GM23338 (cell line): Measurements from ENCODE around the gene P2RX7. TPM values are rescaled to one million over a fixed set of nuclear protein-coding genes. Genes with fewer than 3 reads are reported as not detected.

ENCODE experiments used
- ATAC-seq: fragments of 200-7000 bp; cut with Tn5 transposase; 3 replicates; pipeline ENCODE4 v1.9.1; 2020
- DNase-seq: peaks from one replicate; pipeline ENCODE4 v3.0.0-alpha.2; 2015; ENCODE audit warnings: low spot score
- H2AFZ ChIP-seq: fragments of 200-600 bp; sonication (generic); 2 replicates; pipeline ENCODE4 v1.8.0; 2016; ENCODE audit warnings: antibody characterized with exemption, mild to moderate bottlenecking, moderate library complexity
- H3F3A ChIP-seq: fragments of 200-600 bp; sonication (generic); replicated peaks from 2 replicates; pipeline ENCODE4 v1.8.0; 2017; ENCODE audit warnings: antibody characterized with exemption, mixed run types, low read depth
- H3K27ac ChIP-seq: fragments of 200-600 bp; sonication (generic); 2 replicates; pipeline ENCODE4 v1.6.1; 2016; ENCODE audit warnings: low read depth
- H3K27me3 ChIP-seq: fragments of 200-600 bp; sonication (generic); 2 replicates; pipeline ENCODE4 v1.8.0; 2016; ENCODE audit warnings: mild to moderate bottlenecking, mixed run types, moderate library complexity; ENCODE audit not compliant: insufficient read depth
- H3K36me3 ChIP-seq: fragments of 200-600 bp; sonication (generic); 2 replicates; pipeline ENCODE4 v1.8.0; 2016; ENCODE audit warnings: mild to moderate bottlenecking; ENCODE audit not compliant: insufficient read depth
- H3K4me1 ChIP-seq: fragments of 200-600 bp; sonication (generic); 2 replicates; pipeline ENCODE4 v1.8.0; 2016; ENCODE audit warnings: mild to moderate bottlenecking, moderate library complexity; ENCODE audit not compliant: insufficient read depth
- H3K4me2 ChIP-seq: fragments of 200-600 bp; sonication (generic); 2 replicates; pipeline ENCODE4 v1.7.1; 2017; ENCODE audit warnings: mixed run types
- H3K4me3 ChIP-seq: fragments of 200-600 bp; sonication (generic); 2 replicates; pipeline ENCODE4 v1.6.1; 2016; ENCODE audit warnings: mixed run types
- H3K79me2 ChIP-seq: fragments of 200-600 bp; sonication (generic); replicated peaks from 2 replicates; pipeline ENCODE4 v1.8.0; 2017; ENCODE audit warnings: mild to moderate bottlenecking; ENCODE audit not compliant: insufficient read depth
- H3K9me2 ChIP-seq: fragments of 200-600 bp; sonication (generic); 2 replicates; pipeline ENCODE4 v1.8.0; 2017; ENCODE audit not compliant: insufficient read depth
- H4K20me1 ChIP-seq: fragments of 200-600 bp; sonication (generic); replicated peaks from 2 replicates; pipeline ENCODE4 v1.8.0; 2017; ENCODE audit warnings: mild to moderate bottlenecking; ENCODE audit not compliant: insufficient read depth
- H3K27ac Mint-ChIP-seq: 2 replicates; pipeline ENCODE4 v1.8.0; 2020; ENCODE audit warnings: inconsistent platforms, mild to moderate bottlenecking, moderate library complexity, mixed read lengths
- H3K27me3 Mint-ChIP-seq: 3 replicates; pipeline ENCODE4 v1.8.0; 2022; ENCODE audit warnings: low read depth, mild to moderate bottlenecking, moderate library complexity, mixed read lengths, inconsistent platforms; ENCODE audit not compliant: insufficient read depth, poor library complexity
- H3K36me3 Mint-ChIP-seq: 3 replicates; pipeline ENCODE4 v1.8.0; 2021; ENCODE audit warnings: low read depth, mild to moderate bottlenecking, inconsistent platforms, moderate library complexity, mixed read lengths
- H3K4me1 Mint-ChIP-seq: 3 replicates; pipeline ENCODE4 v1.8.0; 2020; ENCODE audit warnings: mild to moderate bottlenecking, inconsistent platforms, mixed read lengths
- H3K4me3 Mint-ChIP-seq: 3 replicates; pipeline ENCODE4 v1.8.0; 2021; ENCODE audit warnings: moderate library complexity, mild to moderate bottlenecking, inconsistent platforms, mixed read lengths
- H3K9me3 Mint-ChIP-seq: 3 replicates; pipeline ENCODE4 v1.8.0; 2020; ENCODE audit warnings: moderate library complexity, mild to moderate bottlenecking, inconsistent platforms, mixed read lengths
- CREB1 ChIP-seq: fragments of 250-450 bp; sonication (Bioruptor Pico); IDR thresholded peaks from 2 replicates; pipeline ENCODE4 v1.5.0; 2020; ENCODE audit warnings: low read depth, mild to moderate bottlenecking, moderate library complexity
- EZH2 ChIP-seq: fragments of 200-600 bp; sonication (generic); IDR thresholded peaks from one replicate; pipeline ENCODE4 v1.8.0; 2017; ENCODE audit warnings: antibody characterized with exemption, mild to moderate bottlenecking, low read depth; ENCODE audit not compliant: unreplicated experiment
- EZH2phosphoT487 ChIP-seq: fragments of 200-600 bp; sonication (generic); IDR thresholded peaks from one replicate; pipeline ENCODE4 v1.8.1; 2018; ENCODE audit warnings: antibody characterized with exemption; ENCODE audit not compliant: unreplicated experiment
- JUNB ChIP-seq: IDR thresholded peaks from one replicate; pipeline ENCODE4 v1.6.1; 2016; ENCODE audit warnings: antibody characterized with exemption; ENCODE audit not compliant: unreplicated experiment
- NANOG ChIP-seq: IDR thresholded peaks from 2 replicates; pipeline ENCODE4 v1.6.1; 2016; ENCODE audit warnings: antibody characterized with exemption, borderline replicate concordance
- POLR2AphosphoS5 ChIP-seq: IDR thresholded peaks from 2 replicates; pipeline ENCODE4 v1.6.1; 2016; ENCODE audit warnings: antibody characterized with exemption, low read depth
- REST ChIP-seq: IDR thresholded peaks from one replicate; pipeline ENCODE4 v1.6.1; 2018; ENCODE audit warnings: antibody characterized with exemption; ENCODE audit not compliant: unreplicated experiment
- STAT1 ChIP-seq: IDR thresholded peaks from one replicate; pipeline ENCODE4 v1.6.1; 2016; ENCODE audit warnings: antibody characterized with exemption; ENCODE audit not compliant: unreplicated experiment
- ZNF114 ChIP-seq: fragments of 250-450 bp; sonication (Bioruptor Pico); IDR thresholded peaks from 2 replicates; pipeline ENCODE4 v1.5.0; 2020; ENCODE audit warnings: mild to moderate bottlenecking, moderate library complexity
- ZNF331 ChIP-seq: fragments of 250-450 bp; sonication (Bioruptor Pico); IDR thresholded peaks from 2 replicates; pipeline ENCODE4 v1.5.0; 2020; ENCODE audit warnings: low read depth, mild to moderate bottlenecking, moderate library complexity
- ZNF462 ChIP-seq: fragments of 250-450 bp; sonication (Bioruptor Pico); IDR thresholded peaks from 2 replicates; pipeline ENCODE4 v1.5.0; 2020; ENCODE audit warnings: mild to moderate bottlenecking, moderate library complexity
- polyA plus RNA-seq: library from polyadenylated mRNA; unstranded; fragments of >200 nt; fragmentation: Nextera tagmentation; extraction: Ambion mirVana; gene quantifications from 2 replicates; pipeline ENCODE4 v1.2.1, GENCODE V29; 2016
- total RNA-seq: library from RNA; depleted of rRNA; stranded (reverse); fragments of >200 nt; shearing (Covaris generic); gene quantifications from 2 replicates; pipeline ENCODE4 v1.2.3, GENCODE V29; 2014
- TF ChIP-seq, protein P1 (sequence below): IDR thresholded peaks from 2 replicates; pipeline ENCODE4 v1.6.1; 2016; ENCODE audit warnings: antibody characterized with exemption
- TF ChIP-seq, protein P2 (sequence below), 2 experiments: fragments of 200-600 bp in 1 of 2; sonication (generic) in 1 of 2; conservative IDR thresholded peaks; 2 replicates each; pipeline versions ENCODE4 v1.5.1 to v1.6.1; 2016 to 2017; ENCODE audit warnings: antibody characterized with exemption in 2 of 2, low read depth in 2 of 2, mild to moderate bottlenecking in 2 of 2, moderate library complexity in 1 of 2

Gene P2RX7
- total and polyA plus RNA-seq, 2 experiments from 2014 or later = 0.24 to 0.48 TPM

DNA sequence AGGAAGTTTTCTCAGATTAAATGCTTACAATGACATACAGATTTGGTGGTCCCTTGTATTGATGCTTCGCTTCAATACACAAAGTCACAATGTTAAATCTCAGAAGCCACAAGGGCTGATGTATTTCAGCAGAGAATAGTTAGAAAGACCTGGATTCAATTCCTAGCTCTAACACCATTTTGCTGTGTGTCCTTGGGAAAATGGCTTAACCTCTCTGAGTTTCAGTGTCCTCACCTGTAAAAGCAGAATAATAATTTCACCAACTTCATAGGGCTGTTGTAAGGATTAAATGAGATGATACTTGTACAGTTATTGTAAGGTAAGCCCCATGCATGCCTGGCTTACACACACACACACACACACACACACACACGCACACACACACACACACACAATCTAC is 30.3 kb downstream of the P2RX7 start:
- H3K4me1 Mint-ChIP-seq = no peaks in the 10 kb centered on the region
- ATAC-seq (no peak), DNase-seq (no peak)
- H3K36me3 ChIP-seq = no peaks in the 10 kb centered on the region
- H2AFZ ChIP-seq = no peak overlapping the region
- H3K27ac ChIP-seq = no peak overlapping the region
- no peak overlapping the region for H3K27ac Mint-ChIP-seq
- H3K27me3 ChIP-seq = no peaks in the 10 kb centered on the region
- H3K4me3 ChIP-seq = no peak overlapping the region
- H3K9me2 ChIP-seq = 0 out of 2 replicates have a peak, but pooled peaks cover 3% of the 10 kb centered on the region
- no peaks in the 10 kb centered on the region for H3K79me2 ChIP-seq
- H3K4me2 ChIP-seq = no peak overlapping the region
- TF ChIP-seq, protein P1, sequence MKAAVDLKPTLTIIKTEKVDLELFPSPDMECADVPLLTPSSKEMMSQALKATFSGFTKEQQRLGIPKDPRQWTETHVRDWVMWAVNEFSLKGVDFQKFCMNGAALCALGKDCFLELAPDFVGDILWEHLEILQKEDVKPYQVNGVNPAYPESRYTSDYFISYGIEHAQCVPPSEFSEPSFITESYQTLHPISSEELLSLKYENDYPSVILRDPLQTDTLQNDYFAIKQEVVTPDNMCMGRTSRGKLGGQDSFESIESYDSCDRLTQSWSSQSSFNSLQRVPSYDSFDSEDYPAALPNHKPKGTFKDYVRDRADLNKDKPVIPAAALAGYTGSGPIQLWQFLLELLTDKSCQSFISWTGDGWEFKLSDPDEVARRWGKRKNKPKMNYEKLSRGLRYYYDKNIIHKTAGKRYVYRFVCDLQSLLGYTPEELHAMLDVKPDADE = no peak
- TF ChIP-seq CREB1 (CRISPR knock-in tag) (no peak), ZNF331 (no peak), STAT1 (no peak), JUNB (no peak), EZH2phosphoT487 (no peak), POLR2AphosphoS5 (no peak), REST (no peak), ZNF462 (CRISPR knock-in tag) (no peak), EZH2 (no peak), ZNF114 (no peak), NANOG (no peak)
- TF ChIP-seq, protein P2, sequence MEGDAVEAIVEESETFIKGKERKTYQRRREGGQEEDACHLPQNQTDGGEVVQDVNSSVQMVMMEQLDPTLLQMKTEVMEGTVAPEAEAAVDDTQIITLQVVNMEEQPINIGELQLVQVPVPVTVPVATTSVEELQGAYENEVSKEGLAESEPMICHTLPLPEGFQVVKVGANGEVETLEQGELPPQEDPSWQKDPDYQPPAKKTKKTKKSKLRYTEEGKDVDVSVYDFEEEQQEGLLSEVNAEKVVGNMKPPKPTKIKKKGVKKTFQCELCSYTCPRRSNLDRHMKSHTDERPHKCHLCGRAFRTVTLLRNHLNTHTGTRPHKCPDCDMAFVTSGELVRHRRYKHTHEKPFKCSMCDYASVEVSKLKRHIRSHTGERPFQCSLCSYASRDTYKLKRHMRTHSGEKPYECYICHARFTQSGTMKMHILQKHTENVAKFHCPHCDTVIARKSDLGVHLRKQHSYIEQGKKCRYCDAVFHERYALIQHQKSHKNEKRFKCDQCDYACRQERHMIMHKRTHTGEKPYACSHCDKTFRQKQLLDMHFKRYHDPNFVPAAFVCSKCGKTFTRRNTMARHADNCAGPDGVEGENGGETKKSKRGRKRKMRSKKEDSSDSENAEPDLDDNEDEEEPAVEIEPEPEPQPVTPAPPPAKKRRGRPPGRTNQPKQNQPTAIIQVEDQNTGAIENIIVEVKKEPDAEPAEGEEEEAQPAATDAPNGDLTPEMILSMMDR (conservative IDR thresholded peaks at IDR 0.05; ENCODE audit: low read depth in 2 of 2) = no peak
- no peak overlapping the region for H3K4me3 Mint-ChIP-seq
- no peaks in the 10 kb centered on the region for H3K4me1 ChIP-seq
- H3K36me3 Mint-ChIP-seq = no peaks in the 10 kb centered on the region
- no peaks in the 10 kb centered on the region for H4K20me1 ChIP-seq
- H3F3A ChIP-seq = no peaks in the 10 kb centered on the region
- peaks cover 6% of the 10 kb centered on the region for H3K27me3 Mint-ChIP-seq
- 0 out of 3 replicates have a peak, but pooled peaks cover 4% of the 10 kb centered on the region for H3K9me3 Mint-ChIP-seq
